GM12892 (cell line): Measurements from ENCODE around the gene GOSR1. TPM values are rescaled to one million over a fixed set of nuclear protein-coding genes. Genes with fewer than 3 reads are reported as not detected.
"Not testable (repeated sequence)": the region's sequence is repeated elsewhere in the genome, so short reads cannot be mapped to it uniquely, and the experiment has no call there.

ENCODE experiments used
- DNase-seq: peaks from one replicate; pipeline ENCODE4 v3.0.0; 2011; ENCODE audit not compliant: insufficient read length
- FAIRE-seq: peaks from 2 replicates; lab custom pipeline; 2011; peaks lifted over from hg19 to GRCh38; lab: Jason Lieb, UNC
- POLR2A ChIP-seq: IDR thresholded peaks from 2 replicates; pipeline ENCODE4 v1.6.1; 2011; ENCODE audit warnings: low read depth, low read length, control low read depth
- POLR2AphosphoS5 ChIP-seq: IDR thresholded peaks from 2 replicates; pipeline ENCODE4 v1.6.1; 2011; ENCODE audit warnings: low read depth, low read length, control low read depth
- TAF1 ChIP-seq: IDR thresholded peaks from 2 replicates; pipeline ENCODE4 v1.6.1; 2011; ENCODE audit warnings: low read depth, mild to moderate bottlenecking, control low read depth, low read length, borderline replicate concordance
- polyA plus RNA-seq: library from polyadenylated mRNA; unstranded; fragments of >200 nt; gene quantifications from one replicate; pipeline ENCODE4 v1.2.1, GENCODE V29; 2012; ENCODE audit warnings: missing spikeins, inconsistent platforms; ENCODE audit not compliant: missing spikeins

The GOSR1 gene
- 30.2 TPM for polyA plus RNA-seq

DNA sequence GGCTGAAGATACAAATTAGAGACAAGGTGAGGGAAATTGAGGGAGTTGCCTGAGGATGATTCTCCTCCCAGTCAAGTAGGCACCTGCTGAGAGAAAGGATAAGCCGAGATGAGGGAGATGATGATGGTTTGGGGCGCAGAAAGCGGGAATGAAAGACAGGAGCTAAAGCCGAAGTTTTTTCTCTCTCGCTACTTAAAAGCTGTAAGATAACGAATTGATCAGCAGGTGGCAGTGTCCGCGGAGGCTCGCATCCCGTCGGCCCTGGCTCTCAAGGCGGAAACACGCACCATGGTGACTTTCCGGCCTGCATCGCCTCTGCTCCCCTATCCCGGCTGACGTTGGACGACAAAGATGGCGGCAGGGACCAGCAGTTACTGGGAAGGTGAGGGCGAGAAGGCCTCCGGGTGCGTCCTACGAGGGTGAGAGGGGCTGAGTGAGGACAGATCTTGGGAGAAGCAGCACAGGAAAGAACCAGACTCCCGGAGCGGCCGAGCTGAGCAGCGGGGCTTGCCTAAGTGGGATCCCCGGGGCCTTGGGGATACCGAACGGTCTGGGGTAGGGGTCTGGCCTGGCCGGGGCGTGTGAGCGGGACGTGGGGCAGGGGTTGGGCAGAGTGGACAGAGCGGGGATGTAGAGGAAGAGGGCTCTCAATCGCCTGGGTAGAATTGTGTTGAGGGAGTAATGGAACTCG is at the start of gene GOSR1:
Gene GOSR1, plus strand, starts transcription at position 326 of the 691 bp plus-strand sequence. Its CDS starts 26 bp downstream, at position 352.
- DNase-seq = peak; percentile 80
- TF ChIP-seq TAF1 (peak; percentile 97), POLR2AphosphoS5 (peak; percentile 96), POLR2A (peak; percentile 97)

DNA sequence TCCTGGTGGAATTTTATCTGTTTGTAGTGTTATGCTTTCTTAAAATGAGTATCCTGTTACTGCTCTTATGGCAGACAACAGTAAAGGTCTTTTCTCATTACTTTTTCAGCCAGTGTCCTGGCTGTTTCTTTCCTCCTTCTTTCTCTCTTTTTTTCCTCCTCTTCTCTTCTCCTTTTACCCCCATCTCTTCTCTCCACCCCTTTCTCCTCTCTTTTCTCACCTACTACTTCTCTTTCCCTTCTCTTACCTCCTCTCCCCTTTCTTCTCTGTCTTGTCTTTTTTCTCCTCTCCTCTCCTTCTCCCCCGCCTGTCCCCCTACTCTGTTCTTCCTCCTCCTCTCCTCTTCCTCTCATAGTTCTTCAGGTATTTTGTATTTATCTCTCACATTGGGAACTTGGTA is 49.6 kb upstream of the GOSR1 start:
- no peak for DNase-seq
- TF ChIP-seq TAF1 (no peak), POLR2A (no peak), POLR2AphosphoS5 (no peak)
- no peak for FAIRE-seq

More for the DNA sequence above, at the start of gene GOSR1:
- FAIRE-seq = peak; percentile 100

DNA sequence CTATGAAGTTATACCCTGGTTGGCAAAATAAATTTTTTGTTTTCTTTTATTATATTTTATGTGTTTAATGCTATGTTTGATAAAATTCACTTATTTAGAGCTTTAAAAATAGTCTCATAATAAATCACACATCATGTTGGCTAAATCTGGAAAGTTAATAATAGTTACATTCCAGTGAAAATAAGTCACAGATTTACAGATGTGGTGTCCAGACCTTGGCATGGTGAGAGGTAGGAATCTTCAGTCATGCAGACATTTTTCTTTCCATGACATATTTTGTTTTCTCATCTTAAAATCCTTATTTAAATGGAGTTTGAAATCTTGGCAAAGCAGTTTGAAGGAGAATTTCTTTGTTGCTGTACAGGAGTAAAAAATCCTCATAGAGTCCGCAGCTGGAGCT is 48.1 kb upstream of the GOSR1 start:
- TF ChIP-seq POLR2AphosphoS5 (no peak), POLR2A (no peak), TAF1 (no peak)
- DNase-seq = no peak
- FAIRE-seq = no peak

DNA sequence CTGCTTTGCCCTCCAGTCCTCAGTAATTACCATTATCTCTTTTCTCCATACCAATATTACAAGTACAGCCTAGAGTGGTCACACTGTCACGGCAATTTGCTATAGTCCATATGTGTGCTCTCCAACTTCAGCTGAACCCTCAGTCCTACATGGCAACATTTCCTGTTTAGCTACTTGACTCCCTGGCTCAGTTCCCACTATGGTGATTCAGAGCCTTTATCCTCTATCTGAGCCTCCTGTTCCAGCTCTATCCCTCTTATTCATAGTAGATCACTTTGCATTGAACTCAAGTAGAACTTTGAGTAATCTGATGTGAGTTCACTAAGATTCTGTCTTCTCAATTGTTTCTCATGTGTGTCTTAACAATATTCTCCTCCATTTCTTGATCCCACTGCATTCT is 43.7 kb upstream of the GOSR1 start:
- TF ChIP-seq POLR2AphosphoS5 (no peak), TAF1 (no peak), POLR2A (no peak)
- DNase-seq (no peak), FAIRE-seq (no peak)

DNA sequence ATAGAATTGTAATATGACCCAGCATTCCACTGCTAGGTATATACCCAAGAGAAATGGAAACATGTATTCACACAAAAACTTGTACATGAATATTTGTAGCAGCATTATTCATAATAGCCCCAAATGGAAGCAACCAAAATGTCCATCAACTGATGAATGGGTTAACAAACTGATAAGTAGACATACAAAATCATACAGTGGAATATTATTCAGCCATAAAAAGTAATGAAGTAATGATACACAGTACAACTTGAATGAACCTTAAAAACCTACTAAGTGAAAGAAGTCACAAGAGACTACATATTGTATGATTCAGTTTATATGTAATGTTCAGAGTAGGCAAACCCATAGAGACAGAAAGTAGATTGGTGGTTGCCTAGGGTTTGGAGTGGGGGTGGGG is 40.5 kb upstream of the GOSR1 start:
- DNase-seq (no peak), FAIRE-seq (no peak)
- TF ChIP-seq POLR2A (no peak), TAF1 (no peak), POLR2AphosphoS5 (no peak)

DNA sequence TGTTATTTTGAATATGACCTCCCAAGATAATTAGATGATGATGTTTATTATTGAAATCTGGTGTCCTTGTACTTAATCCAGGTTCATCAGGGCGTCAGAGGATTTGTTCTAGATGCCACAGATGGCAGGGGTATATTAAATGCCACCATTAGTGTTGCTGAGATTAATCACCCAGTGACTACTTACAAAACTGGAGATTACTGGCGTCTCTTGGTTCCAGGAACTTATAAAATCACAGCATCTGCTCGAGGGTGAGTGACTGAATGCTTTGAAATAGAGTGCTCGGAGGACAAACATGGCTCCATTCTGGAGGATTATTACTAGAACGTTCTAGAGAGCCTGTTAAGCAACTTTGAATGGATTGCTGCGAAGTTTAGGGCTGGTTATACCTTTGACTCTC is 33.5 kb upstream of the GOSR1 start:
- no peak for DNase-seq
- TF ChIP-seq TAF1 (no peak), POLR2A (no peak), POLR2AphosphoS5 (no peak)
- FAIRE-seq = peak; percentile 38

DNA sequence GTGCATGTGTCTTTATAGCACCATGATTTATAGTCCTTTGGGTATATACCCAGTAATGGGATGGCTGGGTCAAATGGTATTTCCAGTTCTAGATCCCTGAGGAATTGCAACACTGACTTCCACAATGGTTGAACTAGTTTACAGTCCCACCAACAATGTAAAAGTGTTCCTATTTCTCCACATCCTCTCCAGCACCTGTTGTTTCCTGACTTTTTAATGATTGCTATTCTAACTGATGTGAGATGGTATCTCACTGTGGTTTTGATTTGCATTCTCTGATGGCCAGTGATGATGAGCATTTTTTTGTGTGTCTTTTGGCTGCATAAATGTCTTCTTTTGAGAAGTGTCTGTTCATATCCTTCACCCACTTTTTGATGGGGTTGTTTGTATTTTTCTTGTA is 30.6 kb upstream of the GOSR1 start:
- DNase-seq, FAIRE-seq: not testable (repeated sequence)

DNA sequence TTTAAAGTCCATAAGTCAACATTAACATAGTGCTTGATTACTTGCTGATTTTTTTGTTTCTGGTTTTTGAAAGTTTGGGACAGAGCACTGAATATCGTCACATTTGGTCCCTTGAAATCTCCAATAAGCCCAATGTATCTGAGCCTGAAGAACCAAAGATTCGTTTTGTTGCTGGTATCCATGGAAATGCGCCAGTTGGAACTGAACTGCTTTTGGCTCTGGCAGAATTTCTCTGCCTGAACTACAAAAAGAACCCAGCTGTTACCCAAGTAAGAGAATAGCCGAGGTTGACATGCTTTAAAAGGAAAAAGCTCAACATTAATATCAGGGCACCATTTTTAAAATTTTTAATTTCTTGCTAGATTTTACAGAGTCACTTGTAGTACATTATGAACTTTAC is 27.7 kb upstream of the GOSR1 start:
- TF ChIP-seq TAF1 (no peak), POLR2AphosphoS5 (no peak)
- DNase-seq (no peak), FAIRE-seq (no peak)

DNA sequence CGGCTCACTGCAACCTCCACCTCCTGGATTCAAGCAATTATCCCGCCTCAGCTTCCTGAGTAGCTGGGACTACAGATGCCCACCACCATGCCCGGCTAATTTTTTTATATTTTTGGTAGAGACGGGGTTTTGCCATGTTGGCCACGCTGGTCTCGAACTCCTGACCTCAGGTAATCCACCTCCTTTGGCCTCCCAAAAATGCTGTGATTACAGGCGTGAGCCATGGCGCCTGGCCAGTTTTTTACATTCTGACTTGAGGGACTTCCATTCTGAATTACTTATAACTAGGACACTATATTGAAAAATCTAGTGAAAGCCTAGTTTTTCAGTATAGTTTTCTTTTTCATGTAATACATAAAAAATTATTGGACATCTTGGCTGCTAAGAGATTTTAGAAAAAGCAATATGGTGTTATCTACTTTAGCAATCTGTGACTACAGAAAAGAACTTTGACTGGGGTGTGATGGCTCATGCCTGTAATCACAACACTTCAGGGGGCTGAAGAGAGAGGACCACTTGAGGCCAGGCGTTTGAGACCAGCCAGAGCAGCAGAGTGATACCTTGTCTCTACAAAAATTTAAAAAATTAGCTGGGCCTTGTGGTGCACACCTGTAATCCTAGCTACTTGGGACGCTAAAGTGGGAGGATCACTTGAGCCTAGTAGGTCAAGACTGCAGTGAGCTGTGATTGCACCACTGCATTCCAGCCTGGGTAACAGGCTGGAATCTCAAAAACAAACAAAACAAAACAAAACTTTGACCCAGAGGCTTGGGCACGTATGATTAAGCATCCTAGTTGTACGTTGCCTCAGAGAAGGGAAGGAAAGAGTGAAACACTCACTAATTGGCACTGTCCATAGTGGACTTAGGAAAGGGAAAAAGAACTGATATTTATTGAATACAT is 26.8 kb upstream of the GOSR1 start:
- FAIRE-seq (no peak), DNase-seq (no peak)
- TF ChIP-seq POLR2A (no peak), TAF1 (no peak), POLR2AphosphoS5 (no peak)

DNA sequence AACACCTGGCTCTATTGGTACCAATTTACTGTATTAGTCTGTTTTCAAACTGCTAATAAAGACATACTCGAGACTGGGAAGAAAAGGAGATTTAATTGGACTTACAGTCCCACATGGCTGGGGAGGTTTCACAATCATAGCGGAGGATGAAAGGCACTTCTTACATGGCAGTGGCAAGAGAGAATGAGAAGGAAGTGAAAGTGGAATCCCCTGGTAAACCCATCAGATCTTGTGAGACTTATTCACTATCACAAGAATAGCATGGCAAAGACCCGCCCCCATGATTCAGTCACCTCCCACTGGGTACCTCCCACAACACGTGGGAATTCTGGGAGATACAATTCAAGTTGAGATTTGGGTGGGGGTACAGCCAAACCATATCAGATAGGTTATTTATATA is 22.6 kb upstream of the GOSR1 start:
- no peak for TF ChIP-seq POLR2A
- no peak for TF ChIP-seq POLR2AphosphoS5
- no peak for TF ChIP-seq TAF1
- no peak for DNase-seq
- FAIRE-seq = no peak

DNA sequence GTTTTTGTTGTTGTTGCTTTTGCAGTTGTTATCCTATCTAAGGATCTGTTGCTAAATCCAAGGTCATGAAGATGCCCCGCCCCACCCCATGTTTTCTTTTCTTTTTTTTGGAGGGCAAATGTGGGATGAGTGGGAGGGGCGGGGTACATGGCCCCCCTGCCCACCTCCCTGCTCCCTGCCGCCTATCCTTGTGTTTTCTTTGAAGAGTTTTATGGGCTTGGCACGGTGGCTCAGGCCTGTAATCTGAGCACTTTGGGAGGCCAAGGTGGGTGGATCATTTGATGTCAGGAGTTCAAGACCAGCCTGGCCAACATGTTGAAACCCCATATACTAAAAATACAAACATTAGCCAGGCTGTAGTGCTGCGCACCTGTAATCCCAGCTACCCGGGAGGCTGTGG is 18.8 kb upstream of the GOSR1 start:
- no peak for TF ChIP-seq POLR2A
- no peak for TF ChIP-seq TAF1
- no peak for TF ChIP-seq POLR2AphosphoS5
- FAIRE-seq (no peak), DNase-seq (no peak)

DNA sequence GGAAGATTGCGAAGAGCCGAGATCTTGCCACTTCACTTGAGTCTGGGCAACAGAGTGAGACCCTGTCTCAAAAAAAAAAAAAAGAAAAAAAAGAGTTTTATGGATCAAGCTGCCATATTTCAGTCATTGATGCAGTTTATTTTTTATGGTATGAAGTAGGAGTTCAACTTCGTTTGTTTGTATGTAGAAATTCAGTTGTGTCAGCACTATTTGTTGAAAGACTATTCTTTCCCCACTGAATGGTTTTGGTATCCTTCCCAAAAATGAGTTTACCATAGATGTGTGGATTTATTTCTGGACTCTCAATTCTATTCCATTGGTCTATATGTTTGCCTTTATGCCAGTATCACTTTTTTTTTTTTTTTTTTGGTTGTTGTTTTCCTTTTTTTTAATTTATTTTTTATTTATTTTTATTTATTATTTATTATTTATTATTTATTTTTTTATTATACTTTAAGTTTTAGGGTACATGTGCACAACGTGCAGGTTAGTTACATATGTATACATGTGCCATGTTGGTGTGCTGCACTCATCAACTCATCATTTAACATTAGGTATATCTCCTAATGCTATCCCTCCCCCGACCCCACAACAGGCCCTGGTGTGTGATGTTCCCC is 18.3 kb upstream of the GOSR1 start:
- not testable (repeated sequence) for FAIRE-seq

More for the DNA sequence above, 18.3 kb upstream of the GOSR1 start:
- DNase-seq = not testable (repeated sequence)
